ENCODE data around the gene GALNT10. TPM values are rescaled to one million over a fixed set of nuclear protein-coding genes. Genes with fewer than 3 reads are reported as not detected.
A peak's percentile ranks its signal among the peaks of the same experiment; 100 is the strongest.

Gene GALNT10
- total RNA-seq, 2 donors from 2014 or later: 30.2 to 43.4 TPM

GRCh38 chr5:154300207-154300883 is 109.8 kb downstream of the GALNT10 start:
- no peak overlapping the region for H3K9ac ChIP-seq (ENCODE audit: extremely low read depth, low read length, poor library complexity, severe bottlenecking)
- WGBS, 2 experiments (ENCODE audit: insufficient coverage in 1 of 2, insufficient read length in 1 of 2): 98 to 100% methylated on average over 3 to 4 of the region's 4 CpGs

GRCh38 chr5:154301726-154302125 is 111.2 kb downstream of the GALNT10 start:
- H3K27ac Mint-ChIP-seq: no peak overlapping the region
- peaks cover 3% of the 10 kb centered on the region for H3K4me1 ChIP-seq (ENCODE audit: control insufficient read depth, insufficient read depth, low read length)
- DNase-seq: no peak
- H3K4me1 Mint-ChIP-seq: peaks cover 20% of the 10 kb centered on the region
- peaks cover 80% of the 10 kb centered on the region for H3K36me3 ChIP-seq (ENCODE audit: control insufficient read depth, insufficient read depth, low read length)
- no peak overlapping the region for H3K9ac ChIP-seq (ENCODE audit: extremely low read depth, low read length, poor library complexity, severe bottlenecking)
- no peak overlapping the region for H3K4me3 Mint-ChIP-seq
- no peak for TF ChIP-seq CTCF (conservative IDR thresholded peaks at IDR 0.05)
- no peaks in the 10 kb centered on the region for H3K27me3 Mint-ChIP-seq (ENCODE audit: insufficient read depth)
- no peak overlapping the region for H3K4me3 ChIP-seq (ENCODE audit: low read length)
- peaks cover 33% of the 10 kb centered on the region for H3K36me3 Mint-ChIP-seq (ENCODE audit: low read depth)
- peaks cover 17% of the 10 kb centered on the region for H3K9me3 Mint-ChIP-seq
- H3K27ac ChIP-seq (ENCODE audit: low read depth, low read length): peak overlapping the region; percentile 33
- 79 to 89% methylated on average over 3 of the region's 3 CpGs for WGBS, 2 experiments (ENCODE audit: insufficient coverage in 1 of 2, insufficient read length in 1 of 2)
- H3K27me3 ChIP-seq (ENCODE audit: control insufficient read depth, insufficient read depth, low read length, poor library complexity, severe bottlenecking): no peaks in the 10 kb centered on the region
- H3K9me3 ChIP-seq (ENCODE audit: control insufficient read depth, low read length): peaks cover 36% of the 10 kb centered on the region

More at GRCh38 chr5:154300207-154300883, 109.8 kb downstream of the GALNT10 start:
- H3K36me3 ChIP-seq (ENCODE audit: control insufficient read depth, insufficient read depth, low read length): peaks cover 79% of the 10 kb centered on the region
- H3K4me3 ChIP-seq (ENCODE audit: low read length): no peak overlapping the region
- H3K9me3 Mint-ChIP-seq: peaks cover 10% of the 10 kb centered on the region
- no peak overlapping the region for H3K27ac Mint-ChIP-seq
- no peaks in the 10 kb centered on the region for H3K27me3 Mint-ChIP-seq (ENCODE audit: insufficient read depth)
- peaks cover 9% of the 10 kb centered on the region for H3K4me1 ChIP-seq (ENCODE audit: control insufficient read depth, insufficient read depth, low read length)
- peaks cover 28% of the 10 kb centered on the region for H3K36me3 Mint-ChIP-seq (ENCODE audit: low read depth)
- H3K4me3 Mint-ChIP-seq: no peak overlapping the region
- no peak for DNase-seq
- H3K27me3 ChIP-seq (ENCODE audit: control insufficient read depth, insufficient read depth, low read length, poor library complexity, severe bottlenecking): no peaks in the 10 kb centered on the region
- TF ChIP-seq CTCF (conservative IDR thresholded peaks at IDR 0.05): no peak
- H3K9me3 ChIP-seq (ENCODE audit: control insufficient read depth, low read length): peaks cover 24% of the 10 kb centered on the region
- peaks cover 26% of the 10 kb centered on the region for H3K4me1 Mint-ChIP-seq
- H3K27ac ChIP-seq (ENCODE audit: low read depth, low read length): no peak overlapping the region

- Histone ChIP-seq H3K4me1 (ENCODE audit: control insufficient read depth, insufficient read depth, low read length) (peaks cover 3% of the 10 kb centered on the region), H3K9ac (ENCODE audit: extremely low read depth, low read length, poor library complexity, severe bottlenecking) (no peak overlapping the region), H3K4me3 (ENCODE audit: low read length) (no peak overlapping the region), H3K36me3 (ENCODE audit: control insufficient read depth, insufficient read depth, low read length) (peaks cover 83% of the 10 kb centered on the region), H3K27ac (ENCODE audit: low read depth, low read length) (peak overlapping the region; percentile 33), H3K9me3 (ENCODE audit: control insufficient read depth, low read length) (peaks cover 36% of the 10 kb centered on the region), H3K27me3 (ENCODE audit: control insufficient read depth, insufficient read depth, low read length, poor library complexity, severe bottlenecking) (no peaks in the 10 kb centered on the region)
- TF ChIP-seq CTCF (conservative IDR thresholded peaks at IDR 0.05): no peak
- Mint-ChIP-seq H3K27ac (no peak overlapping the region), H3K9me3 (peaks cover 17% of the 10 kb centered on the region), H3K4me3 (no peak overlapping the region), H3K4me1 (peaks cover 15% of the 10 kb centered on the region), H3K36me3 (ENCODE audit: low read depth) (peaks cover 35% of the 10 kb centered on the region), H3K27me3 (ENCODE audit: insufficient read depth) (no peaks in the 10 kb centered on the region)
- peak; percentile 59 for DNase-seq
- 96% methylated on average over 5 of the region's 5 CpGs; no CpG with 5 or more reads in 1 of the 2 experiments for WGBS, 2 experiments (ENCODE audit: insufficient coverage in 1 of 2, insufficient read length in 1 of 2)
These were observed 111.6 kb downstream of the GALNT10 start for GRCh38 chr5:154302161-154302560.

Measured in endodermal cell (in vitro differentiated cells).